ENCODE data around the gene SPATA20. TPM values are rescaled to one million over a fixed set of nuclear protein-coding genes. Genes with fewer than 3 reads are reported as not detected.

SPATA20 gene
- polyA plus RNA-seq, 1 donor from 2014 or later, result 53.5 TPM

- TF ChIP-seq POLR2AphosphoS5 (IDR thresholded peaks at IDR 0.05), result no peak
- no peak for TF ChIP-seq TAF1 (IDR thresholded peaks at IDR 0.05; ENCODE audit: low read depth)
- TF ChIP-seq REST (IDR thresholded peaks at IDR 0.05; ENCODE audit: borderline replicate concordance), result no peak
- TF ChIP-seq MXI1 (conservative IDR thresholded peaks at IDR 0.05; ENCODE audit: poor library complexity, severe bottlenecking), result no peak
- no peak for TF ChIP-seq RAD21 (conservative IDR thresholded peaks at IDR 0.05)
- no peak for TF ChIP-seq EZH2 (IDR thresholded peaks at IDR 0.05; ENCODE audit: borderline replicate concordance, insufficient read depth, low read length, poor library complexity, severe bottlenecking)
- no peak for TF ChIP-seq SMC3 (conservative IDR thresholded peaks at IDR 0.05; ENCODE audit: poor library complexity)
- no peak for TF ChIP-seq EP300 (conservative IDR thresholded peaks at IDR 0.05; ENCODE audit: poor library complexity, severe bottlenecking)
- Histone ChIP-seq H3K27ac (ENCODE audit: low read length) (no peak overlapping the region), H2AFZ (ENCODE audit: low read depth, low read length) (no peak overlapping the region), H3K4me3 (ENCODE audit: low read length) (no peak overlapping the region), H3K4me2 (ENCODE audit: low read length) (no peak overlapping the region), H3K9me3 (ENCODE audit: low read length) (no peaks in the 10 kb centered on the region), H4K20me1 (ENCODE audit: insufficient read depth) (no peaks in the 10 kb centered on the region), H3K79me2 (replicated peaks; ENCODE audit: insufficient read depth, low read length) (no peaks in the 10 kb centered on the region), H3K36me3 (ENCODE audit: insufficient read depth, low read length) (no peaks in the 10 kb centered on the region), H3F3A (ENCODE audit: insufficient read depth, low read length, poor library complexity, severe bottlenecking) (no peaks in the 10 kb centered on the region), H3K27me3 (ENCODE audit: insufficient read depth, low read depth, low read length) (no peaks in the 10 kb centered on the region), H3K9me2 (ENCODE audit: insufficient read depth, low read length) (no peaks in the 10 kb centered on the region), H3K9ac (ENCODE audit: low read length) (no peak overlapping the region)
These were observed 25.5 kb upstream of the SPATA20 start for GRCh38 chr17:50521514-50521913.

- no peaks in the 10 kb centered on the region for H4K20me1 ChIP-seq (ENCODE audit: insufficient read depth)
- H3K9me2 ChIP-seq (ENCODE audit: insufficient read depth, low read length), result no peaks in the 10 kb centered on the region
- H3K9me3 ChIP-seq (ENCODE audit: low read length), result no peaks in the 10 kb centered on the region
- no peak overlapping the region for H3K4me3 ChIP-seq (ENCODE audit: low read length)
- H2AFZ ChIP-seq (ENCODE audit: low read depth, low read length), result no peak overlapping the region
- H3K27me3 ChIP-seq (ENCODE audit: insufficient read depth, low read depth, low read length), result no peaks in the 10 kb centered on the region
- no peaks in the 10 kb centered on the region for H3F3A ChIP-seq (ENCODE audit: insufficient read depth, low read length, poor library complexity, severe bottlenecking)
- no peak overlapping the region for H3K27ac ChIP-seq (ENCODE audit: low read length)
- H3K9ac ChIP-seq (ENCODE audit: low read length), result no peak overlapping the region
- no peak overlapping the region for H3K4me2 ChIP-seq (ENCODE audit: low read length)
- no peak for TF ChIP-seq MXI1 (conservative IDR thresholded peaks at IDR 0.05; ENCODE audit: poor library complexity, severe bottlenecking)
- TF ChIP-seq EP300 (conservative IDR thresholded peaks at IDR 0.05; ENCODE audit: poor library complexity, severe bottlenecking), result no peak
- TF ChIP-seq EZH2 (IDR thresholded peaks at IDR 0.05; ENCODE audit: borderline replicate concordance, insufficient read depth, low read length, poor library complexity, severe bottlenecking), result no peak
- no peak for TF ChIP-seq POLR2AphosphoS5 (IDR thresholded peaks at IDR 0.05)
- TF ChIP-seq SMC3 (conservative IDR thresholded peaks at IDR 0.05; ENCODE audit: poor library complexity), result no peak
- no peak for TF ChIP-seq CTCF (IDR thresholded peaks at IDR 0.05; ENCODE audit: poor library complexity, severe bottlenecking)
- H3K79me2 ChIP-seq (replicated peaks; ENCODE audit: insufficient read depth, low read length), result no peaks in the 10 kb centered on the region
- H3K36me3 ChIP-seq (ENCODE audit: insufficient read depth, low read length), result no peaks in the 10 kb centered on the region
These were observed 24.2 kb upstream of the SPATA20 start for GRCh38 chr17:50522766-50523165.

Measured in neural cell (in vitro differentiated cells).